A172 (cell line): ENCODE results near the gene SCGB2A2. TPM values are rescaled to one million over a fixed set of nuclear protein-coding genes. Genes with fewer than 3 reads are reported as not detected.
A peak's percentile ranks its signal among the peaks of the same experiment; 100 is the strongest.

Experiments used
- DNase-seq: peaks from one replicate; pipeline ENCODE4 v3.0.0-alpha.2; 2015; ENCODE audit warnings: low spot score
- total RNA-seq: library from RNA; depleted of rRNA; stranded (reverse); fragments of >200 nt; shearing (Covaris generic); gene quantifications from 2 replicates; pipeline ENCODE4 v1.2.3, GENCODE V29; 2014; rRNA removed

The SCGB2A2 gene
- not detected in 2 replicates for total RNA-seq

GRCh38 chr11:62269654-62270278, at the start of gene SCGB2A2:
SCGB2A2 (plus strand) TSS chr11:62270158; CDS start chr11:62270217, 59 bp downstream.
- DNase-seq: no peak

GRCh38 chr11:62221498-62221897, 48.5 kb upstream of the SCGB2A2 start:
- DNase-seq: no peak

- no peak for DNase-seq
Measured at GRCh38 chr11:62223095-62223494, 46.9 kb upstream of the SCGB2A2 start.

- no peak for DNase-seq
Measured at GRCh38 chr11:62233730-62234129, 36.2 kb upstream of the SCGB2A2 start.

- no peak for DNase-seq
Measured at GRCh38 chr11:62236187-62236586, 33.8 kb upstream of the SCGB2A2 start.

- no peak for DNase-seq
Measured at GRCh38 chr11:62237499-62237898, 32.5 kb upstream of the SCGB2A2 start.

- no peak for DNase-seq
Measured at GRCh38 chr11:62238151-62238550, 31.8 kb upstream of the SCGB2A2 start.

GRCh38 chr11:62241095-62241494, 28.9 kb upstream of the SCGB2A2 start:
- DNase-seq: no peak

- DNase-seq: peak; percentile 22
Measured at GRCh38 chr11:62242021-62242420, 27.9 kb upstream of the SCGB2A2 start, which contains the start of gene SCGB1D2. SCGB1D2 (plus strand) TSS chr11:62242239; CDS start chr11:62242308, 69 bp downstream.

- DNase-seq: peak; percentile 24
Measured at GRCh38 chr11:62245271-62245753, 24.6 kb upstream of the SCGB2A2 start.

- no peak for DNase-seq
Measured at GRCh38 chr11:62251698-62252097, 18.3 kb upstream of the SCGB2A2 start.

GRCh38 chr11:62253999-62254542, 15.9 kb upstream of the SCGB2A2 start:
- DNase-seq: no peak

GRCh38 chr11:62256281-62256680, 13.7 kb upstream of the SCGB2A2 start:
- DNase-seq: peak; percentile 7

GRCh38 chr11:62260261-62260953, 9.6 kb upstream of the SCGB2A2 start:
- no peak for DNase-seq

GRCh38 chr11:62264004-62264403, 6.0 kb upstream of the SCGB2A2 start:
- DNase-seq: no peak

GRCh38 chr11:62266558-62266957, 3.4 kb upstream of the SCGB2A2 start:
- peak; percentile 29 for DNase-seq

- DNase-seq: no peak
Measured at GRCh38 chr11:62267050-62267449, 2.9 kb upstream of the SCGB2A2 start.

- no peak for DNase-seq
Measured at GRCh38 chr11:62267576-62267975, 2.4 kb upstream of the SCGB2A2 start.

- DNase-seq: no peak
Measured at GRCh38 chr11:62273284-62273683, 3.3 kb downstream of the SCGB2A2 start.

GRCh38 chr11:62273789-62274275, 3.9 kb downstream of the SCGB2A2 start:
- DNase-seq: no peak

GRCh38 chr11:62280452-62280851, 10.5 kb downstream of the SCGB2A2 start:
- no peak for DNase-seq

- peak; percentile 12 for DNase-seq
Measured at GRCh38 chr11:62295504-62295903, 25.5 kb downstream of the SCGB2A2 start.

- no peak for DNase-seq
Measured at GRCh38 chr11:62298975-62299374, 29.0 kb downstream of the SCGB2A2 start, which contains the start of gene SCGB1D4. SCGB1D4 (minus strand) TSS chr11:62299075; CDS start chr11:62299010, 65 bp downstream.
